HepG2 (cell line): ENCODE data around the gene SLC8A2. TPM values are rescaled to one million over a fixed set of nuclear protein-coding genes. Genes with fewer than 3 reads are reported as not detected.

Experiments used
- ATAC-seq: fragments of 200-7000 bp; cut with Tn5 transposase; 3 replicates; pipeline ENCODE4 v1.9.1; 2020; ENCODE audit warnings: mild to moderate bottlenecking, moderate library complexity
- BruUV-seq: library from RNA; stranded (reverse); fragments of 400-500 nt; replicated peaks from 2 replicates; lab custom pipeline; 2021; lab: Mats Ljungman, UMichigan
- CTCF ChIA-PET: fragments of 300-600 bp; formaldehyde crosslinking; extraction: SDS; loops from one replicate; lab custom pipeline; 2021; ENCODE audit warnings: low total read pairs, inconsistent platforms, low intra/inter-chr PET ratio; lab: Yijun Ruan, JAX
- POLR2A ChIA-PET: fragments of 350-600 bp; sonication (Branson Sonifier 250); formaldehyde crosslinking; loops from one replicate; lab custom pipeline; 2020; ENCODE audit warnings: antibody characterized with exemption, inconsistent platforms; lab: Yijun Ruan, JAX
- DNase-seq: peaks from one replicate; pipeline ENCODE4 v3.0.0-alpha.2; 2015; ENCODE audit warnings: low spot score
- FAIRE-seq: peaks from 3 replicates; lab custom pipeline; 2011; peaks lifted over from hg19 to GRCh38; lab: Jason Lieb, UNC
- H2AFZ ChIP-seq: one replicate; pipeline ENCODE4 v1.6.1; 2011; ENCODE audit warnings: low read length, inconsistent platforms
- H3K27ac ChIP-seq: fragments of 300-600 bp; 3 replicates; pipeline ENCODE4 v1.8.0; 2011; ENCODE audit warnings: mixed run types, mild to moderate bottlenecking, mixed read lengths, low read length, inconsistent platforms; ENCODE audit not compliant: insufficient read depth; ENCODE audit errors: extremely low read length
- H3K27me3 ChIP-seq, 2 experiments: fragments of 200-600 bp in 1 of 2; 2 replicates in 1 of 2; 3 replicates in 1 of 2; pipeline versions ENCODE4 v1.6.0 to v1.8.0; 2011; ENCODE audit warnings: low read length in 2 of 2, mild to moderate bottlenecking in 2 of 2, moderate library complexity in 2 of 2, inconsistent platforms in 1 of 2; ENCODE audit not compliant: insufficient read depth in 2 of 2, control insufficient read depth in 1 of 2
- H3K36me3 ChIP-seq, 2 experiments: fragments of 200-600 bp in 1 of 2; replicated peaks in 1 of 2; 2 replicates in 1 of 2; 3 replicates in 1 of 2; pipeline versions ENCODE4 v1.5.1 to v1.8.0; 2011; ENCODE audit warnings: low read length in 2 of 2, inconsistent platforms in 1 of 2; ENCODE audit not compliant: insufficient read depth in 2 of 2, control insufficient read depth in 1 of 2
- H3K4me1 ChIP-seq: 2 replicates; pipeline ENCODE4 v1.5.1; 2012; ENCODE audit warnings: low read length, inconsistent platforms; ENCODE audit not compliant: insufficient read depth
- H3K4me2 ChIP-seq: 2 replicates; pipeline ENCODE4 v1.6.0; 2011; ENCODE audit warnings: low read depth, low read length, inconsistent platforms
- H3K4me3 ChIP-seq, 3 experiments: fragments of 200-600 bp in 1 of 3; sonication (generic), shearing (Covaris generic) in 1 of 3; replicated peaks in 1 of 3; 2 replicates each; pipeline ENCODE4 v1.5.1; 2011 to 2016; ENCODE audit warnings: low read length in 3 of 3, inconsistent platforms in 2 of 3, low read depth in 2 of 3, mild to moderate bottlenecking in 2 of 3, control low read depth in 1 of 3, mixed read lengths in 1 of 3; ENCODE audit not compliant: insufficient read depth in 1 of 3
- H3K79me2 ChIP-seq: one replicate; pipeline ENCODE4 v1.6.1; 2011; ENCODE audit warnings: low read length, inconsistent platforms; ENCODE audit not compliant: insufficient read depth
- H3K9ac ChIP-seq: 2 replicates; pipeline ENCODE4 v1.6.0; 2011; ENCODE audit warnings: mild to moderate bottlenecking, low read depth, low read length, inconsistent platforms; ENCODE audit not compliant: insufficient read depth
- H3K9me3 ChIP-seq: 2 replicates; pipeline ENCODE4 v1.5.1; 2012; ENCODE audit warnings: mild to moderate bottlenecking, low read length
- H4K20me1 ChIP-seq: 2 replicates; pipeline ENCODE4 v1.6.0; 2011; ENCODE audit warnings: inconsistent platforms, mild to moderate bottlenecking, low read length, moderate library complexity; ENCODE audit not compliant: insufficient read depth
- CEBPG ChIP-seq: IDR thresholded peaks from 2 replicates; pipeline ENCODE4 v1.6.1; 2016
- ELF3 ChIP-seq: IDR thresholded peaks from 2 replicates; pipeline ENCODE4 v1.6.1; 2016; ENCODE audit warnings: missing genetic modification reagents, missing compliant biosample characterization
- PCBP1 ChIP-seq: fragments of 200-400 bp; formaldehyde crosslinking; IDR thresholded peaks from 2 replicates; pipeline ENCODE4 v1.6.1; 2017; ENCODE audit warnings: mild to moderate bottlenecking, low read depth, low read length, borderline replicate concordance
- RFX1 ChIP-seq: fragments of 450-650 bp; IDR thresholded peaks from 2 replicates; pipeline ENCODE4 v1.6.1; 2017
- RFXANK ChIP-seq: IDR thresholded peaks from 2 replicates; pipeline ENCODE4 v1.6.1; 2016
- SMAD1 ChIP-seq: sonication (generic); formaldehyde crosslinking; IDR thresholded peaks from 2 replicates; pipeline ENCODE4 v1.4.0; 2020; ENCODE audit warnings: missing genetic modification reagents, low read depth, mild to moderate bottlenecking, borderline replicate concordance
- ZC3H13 ChIP-seq: sonication (generic); formaldehyde crosslinking; IDR thresholded peaks from 2 replicates; pipeline ENCODE4 v1.8.1; 2023; ENCODE audit warnings: mild to moderate bottlenecking, missing genetic modification reagents, moderate library complexity
- ZNF160 ChIP-seq: sonication (generic); formaldehyde crosslinking; IDR thresholded peaks from 2 replicates; pipeline ENCODE4 v1.8.0; 2022; ENCODE audit warnings: mild to moderate bottlenecking, inconsistent platforms, missing genetic modification reagents
- ZNF276 ChIP-seq: sonication (generic); formaldehyde crosslinking; IDR thresholded peaks from 2 replicates; pipeline ENCODE4 v1.4.0; 2020; ENCODE audit warnings: mild to moderate bottlenecking, low read depth, missing genetic modification reagents
- ZNF281 ChIP-seq: sonication (generic); formaldehyde crosslinking; IDR thresholded peaks from 2 replicates; pipeline ENCODE4 v1.4.0; 2020; ENCODE audit warnings: missing genetic modification reagents, borderline replicate concordance
- ZNF496 ChIP-seq: sonication (generic); formaldehyde crosslinking; IDR thresholded peaks from 2 replicates; pipeline ENCODE4 v1.8.1; 2023; ENCODE audit warnings: mild to moderate bottlenecking, moderate library complexity, missing genetic modification reagents; ENCODE audit not compliant: insufficient replicate concordance
- ZNF556 ChIP-seq: sonication (generic); formaldehyde crosslinking; IDR thresholded peaks from 2 replicates; pipeline ENCODE4 v1.4.0; 2020; ENCODE audit warnings: mild to moderate bottlenecking, missing genetic modification reagents, borderline replicate concordance
- ZNF678 ChIP-seq: sonication (generic); formaldehyde crosslinking; IDR thresholded peaks from 2 replicates; pipeline ENCODE4 v1.4.0; 2020; ENCODE audit warnings: mild to moderate bottlenecking, missing genetic modification reagents
- ZSCAN30 ChIP-seq: sonication (generic); formaldehyde crosslinking; IDR thresholded peaks from 2 replicates; pipeline ENCODE4 v1.5.0; 2020; ENCODE audit warnings: mild to moderate bottlenecking, missing genetic modification reagents
- WGBS: methylation state at CpG from one replicate; pipeline ENCODE4 v1.1.6; 2017; ENCODE audit warnings: low lambda C conversion rate; 5-methylcytosine and 5-hydroxymethylcytosine counted together
- in situ Hi-C: cut with HindIII; loops from 2 replicates; pipeline ENCODE4 v1.10.0; 2017; ENCODE audit warnings: low pct_unique_long_range_greater_than_20kb; ENCODE audit not compliant: extremely low pct_ligation_motif_present
- intact Hi-C: fragments of 100-400 bp; cut with micrococcal nuclease; formaldehyde crosslinking; loops from one replicate; pipeline ENCODE4 v1.10.0; 2022; ENCODE audit not compliant: unreplicated experiment
- polyA plus RNA-seq, 8 experiments: library from polyadenylated mRNA; depleted of rRNA in 3 of 8; stranded (reverse) in 7 of 8; unstranded in 1 of 8; fragments of >200 nt; fragmentation: Illumina TruSeq in 4 of 8; extraction: Trizol in 4 of 8; gene quantifications; 2 replicates each; pipeline versions ENCODE4 v1.2.1 to v1.2.3, GENCODE V29; 2011 to 2016; ENCODE audit warnings: low read depth in 4 of 8, missing spikeins in 1 of 8, mixed read lengths in 1 of 8; ENCODE audit not compliant: insufficient read depth in 1 of 8
- total RNA-seq, 5 experiments: library from RNA; depleted of rRNA; stranded (reverse); fragments of >200 nt; fragmentation: Illumina TruSeq; extraction: Trizol; gene quantifications; 2 replicates each; pipeline ENCODE4 v1.2.3, GENCODE V29; 2016; ENCODE audit warnings: low read depth in 1 of 5
- TF ChIP-seq, protein P1 (sequence below): sonication (generic); formaldehyde crosslinking; IDR thresholded peaks from 2 replicates; pipeline ENCODE4 v1.4.0; 2020; ENCODE audit warnings: missing genetic modification reagents

The SLC8A2 gene
- total and polyA plus RNA-seq, 2 of the 13 experiments (the other 11 are each of a cell fraction or from before 2014, with no cell fraction given) = 0.02 TPM; not detected in 1

DNA sequence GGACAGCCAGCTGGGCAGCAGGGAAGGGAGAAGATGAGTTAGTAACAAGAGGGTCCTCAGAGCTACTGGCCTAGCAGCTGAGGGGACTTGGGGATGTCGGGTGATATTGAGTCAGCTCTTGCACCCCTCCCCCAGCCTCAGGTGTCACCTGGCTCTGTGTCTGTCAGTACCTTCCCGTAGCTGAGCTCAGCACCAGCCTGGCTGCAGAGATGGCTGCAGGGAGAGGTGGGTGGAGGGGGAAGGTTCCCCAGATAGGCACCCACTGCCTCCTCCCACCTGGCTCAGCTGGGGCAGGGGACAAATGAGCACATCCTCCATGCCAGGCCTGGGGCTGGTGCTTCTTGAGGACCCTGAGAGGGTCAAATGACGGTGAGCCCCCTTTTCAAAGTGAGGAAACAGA is 19.2 kb upstream of the SLC8A2 start:
- TF ChIP-seq PCBP1 (no peak), ELF3 (CRISPR knock-in tag) (no peak), RFX1 (no peak), ZNF678 (no peak), ZNF276 (CRISPR knock-in tag) (no peak), CEBPG (no peak), ZNF160 (CRISPR knock-in tag) (no peak), ZSCAN30 (CRISPR knock-in tag) (no peak), ZNF281 (CRISPR knock-in tag) (no peak), RFXANK (CRISPR knock-in tag) (no peak), ZNF496 (no peak), ZC3H13 (CRISPR knock-in tag) (no peak), ZNF556 (CRISPR knock-in tag) (no peak), SMAD1 (CRISPR knock-in tag) (no peak)
- TF ChIP-seq, protein P1, sequence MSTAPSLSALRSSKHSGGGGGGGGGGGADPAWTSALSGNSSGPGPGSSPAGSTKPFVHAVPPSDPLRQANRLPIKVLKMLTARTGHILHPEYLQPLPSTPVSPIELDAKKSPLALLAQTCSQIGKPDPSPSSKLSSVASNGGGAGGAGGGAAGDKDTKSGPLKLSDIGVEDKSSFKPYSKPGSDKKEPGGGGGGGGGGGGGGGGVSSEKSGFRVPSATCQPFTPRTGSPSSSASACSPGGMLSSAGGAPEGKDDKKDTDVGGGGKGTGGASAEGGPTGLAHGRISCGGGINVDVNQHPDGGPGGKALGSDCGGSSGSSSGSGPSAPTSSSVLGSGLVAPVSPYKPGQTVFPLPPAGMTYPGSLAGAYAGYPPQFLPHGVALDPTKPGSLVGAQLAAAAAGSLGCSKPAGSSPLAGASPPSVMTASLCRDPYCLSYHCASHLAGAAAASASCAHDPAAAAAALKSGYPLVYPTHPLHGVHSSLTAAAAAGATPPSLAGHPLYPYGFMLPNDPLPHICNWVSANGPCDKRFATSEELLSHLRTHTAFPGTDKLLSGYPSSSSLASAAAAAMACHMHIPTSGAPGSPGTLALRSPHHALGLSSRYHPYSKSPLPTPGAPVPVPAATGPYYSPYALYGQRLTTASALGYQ (CRISPR knock-in tag) = no peak
- Histone ChIP-seq H2AFZ (no peak overlapping the region), H3K4me2 (no peak overlapping the region), H3K36me3 (peaks cover 16 to 19% of the 10 kb centered on the region in 2 experiments; a peak in 4 of 5 replicates), H3K4me3 (no peak overlapping the region), H4K20me1 (no peaks in the 10 kb centered on the region), H3K9me3 (no peaks in the 10 kb centered on the region), H3K9ac (no peak overlapping the region), H3K4me1 (no peaks in the 10 kb centered on the region), H3K27me3 (no peaks in the 10 kb centered on the region), H3K79me2 (no peaks in the 10 kb centered on the region), H3K27ac (no peak overlapping the region)
- BruUV-seq = no TSS peak
- WGBS = 80% methylated on average over 2 of the region's 3 CpGs
- ATAC-seq = no peak
- no peak for FAIRE-seq
- CTCF ChIA-PET = no interaction called here
- no peak for DNase-seq
- in situ Hi-C loops = no loop called here
- POLR2A ChIA-PET = no interaction called here
- intact Hi-C loops = no loop called here
